GM18861 (cell line): ENCODE results near the gene CD302.
"Not testable (repeated sequence)": the region's sequence is repeated elsewhere in the genome, so short reads cannot be mapped to it uniquely, and the experiment has no call there.

ENCODE experiments used
- ATAC-seq: cut with Tn5 transposase; IDR thresholded peaks from one replicate; pipeline ENCODE4 v1.9.1; 2021; ENCODE audit not compliant: unreplicated experiment

Gene CD302

GRCh38 chr2:159755014-159755413 is 43.0 kb downstream of the CD302 start:
- no peak for ATAC-seq

GRCh38 chr2:159753797-159754196 is 44.2 kb downstream of the CD302 start:
- no peak for ATAC-seq

DNA sequence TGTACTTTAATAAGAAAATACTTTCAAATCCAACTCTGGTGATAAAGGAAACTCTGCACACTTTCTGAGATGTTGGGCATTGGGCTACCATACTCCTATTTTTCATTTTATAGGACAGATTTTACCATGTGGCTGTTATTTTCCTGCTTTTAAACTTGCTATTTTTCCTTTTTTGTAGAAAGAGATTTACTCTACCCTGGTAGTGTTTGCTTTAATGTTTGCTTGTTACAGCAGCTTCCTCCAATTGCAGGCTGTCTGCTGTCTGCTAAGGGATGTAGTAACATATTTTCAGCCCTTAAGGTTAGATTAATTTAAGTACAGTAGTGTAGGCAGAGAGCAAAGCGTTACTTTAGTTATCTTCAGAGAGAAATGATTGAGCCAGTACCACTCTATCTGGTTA is 47.1 kb downstream of the CD302 start:
- ATAC-seq, result no peak

DNA sequence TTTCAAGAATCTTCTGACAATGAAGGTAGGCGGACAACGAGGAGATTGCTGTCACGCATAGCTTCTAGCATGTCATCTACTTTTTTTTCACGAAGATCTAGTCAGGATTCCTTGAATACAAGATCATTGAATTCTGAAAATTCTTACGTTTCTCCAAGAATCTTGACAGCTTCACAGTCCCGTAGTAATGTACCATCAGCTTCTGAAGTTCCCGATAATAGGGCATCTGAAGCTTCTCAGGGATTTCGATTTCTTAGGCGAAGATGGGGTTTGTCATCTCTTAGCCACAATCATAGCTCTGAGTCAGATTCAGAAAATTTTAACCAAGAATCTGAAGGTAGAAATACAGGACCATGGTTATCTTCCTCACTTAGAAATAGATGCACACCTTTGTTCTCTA is 49.9 kb downstream of the CD302 start:
- no peak for ATAC-seq

- not testable (repeated sequence) for ATAC-seq
Measured at GRCh38 chr2:159745237-159745636, 52.8 kb downstream of the CD302 start.

DNA sequence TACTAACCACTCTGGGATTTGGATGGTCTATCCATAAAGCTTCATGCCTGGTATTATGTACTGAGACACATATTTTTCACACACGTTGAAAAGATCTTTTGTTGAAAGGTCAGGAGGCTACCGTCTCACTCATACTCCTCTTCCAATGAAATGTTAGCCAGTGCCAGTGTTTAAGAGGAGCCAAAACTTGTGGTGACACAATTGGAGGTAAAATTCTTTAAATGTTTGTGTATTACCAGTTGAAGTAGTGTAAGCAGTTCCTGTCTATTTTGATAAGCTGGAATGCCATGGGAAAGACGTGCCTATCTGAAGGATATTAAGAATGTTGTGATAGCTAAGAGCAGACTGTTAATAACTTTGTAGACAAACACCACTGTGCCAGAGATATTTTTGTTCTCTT is 53.6 kb downstream of the CD302 start:
- no peak for ATAC-seq

GRCh38 chr2:159742846-159743245 is 55.2 kb downstream of the CD302 start:
- no peak for ATAC-seq

GRCh38 chr2:159738509-159739390 is 59.3 kb downstream of the CD302 start:
- no peak for ATAC-seq

- ATAC-seq, result no peak
Measured at GRCh38 chr2:159737917-159738296, 60.1 kb downstream of the CD302 start.

DNA sequence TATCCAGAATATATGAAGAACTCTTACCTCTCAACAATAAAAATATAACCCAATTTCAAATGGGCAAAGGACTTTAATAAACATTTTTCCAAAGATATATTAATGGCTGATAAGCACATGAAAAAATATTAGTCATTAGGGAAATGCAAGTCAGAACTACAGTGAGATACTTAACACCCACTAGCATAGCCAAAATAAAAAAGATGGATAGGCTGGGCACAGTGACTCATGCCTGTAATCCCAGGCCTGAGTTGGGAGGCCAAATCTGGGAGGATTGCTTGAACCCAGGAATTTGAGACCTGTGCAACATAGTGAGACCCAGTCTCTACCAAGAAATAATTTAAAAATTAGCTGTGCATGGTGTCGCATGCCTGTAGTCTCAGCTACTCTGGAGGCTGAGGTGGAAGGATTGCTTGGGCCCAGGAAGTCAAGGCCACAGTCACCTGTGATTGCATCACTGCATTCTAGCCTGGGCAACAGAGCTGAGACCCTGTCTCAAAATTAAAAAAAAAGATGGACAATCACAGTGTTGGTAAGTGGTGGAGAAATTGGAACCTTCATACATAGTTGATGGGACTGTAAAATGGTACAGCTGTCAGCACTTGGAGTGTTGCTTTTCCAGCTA is 60.6 kb downstream of the CD302 start:
- no peak for ATAC-seq

GRCh38 chr2:159736048-159736447 is 62.0 kb downstream of the CD302 start:
- ATAC-seq, result no peak

GRCh38 chr2:159735648-159736047 is 62.4 kb downstream of the CD302 start:
- no peak for ATAC-seq

DNA sequence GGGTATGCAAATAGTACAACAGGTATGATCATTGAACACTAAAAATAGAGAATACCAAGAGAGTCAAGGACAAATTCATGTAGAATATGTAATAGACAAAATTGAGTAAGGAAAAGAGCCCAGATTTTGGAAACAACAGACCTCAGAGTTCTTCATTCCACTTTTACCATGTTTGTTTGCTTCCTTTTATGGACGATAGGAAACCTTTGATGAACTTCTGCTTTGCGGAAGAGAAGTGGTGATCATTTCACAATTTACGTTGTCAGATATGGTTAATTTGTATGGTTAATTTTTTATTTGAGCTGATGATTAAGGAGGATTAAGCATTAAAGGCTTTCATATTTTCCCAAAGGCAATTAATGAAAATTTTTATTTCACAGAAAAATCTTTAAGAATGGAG is 69.4 kb downstream of the CD302 start:
- no peak for ATAC-seq

DNA sequence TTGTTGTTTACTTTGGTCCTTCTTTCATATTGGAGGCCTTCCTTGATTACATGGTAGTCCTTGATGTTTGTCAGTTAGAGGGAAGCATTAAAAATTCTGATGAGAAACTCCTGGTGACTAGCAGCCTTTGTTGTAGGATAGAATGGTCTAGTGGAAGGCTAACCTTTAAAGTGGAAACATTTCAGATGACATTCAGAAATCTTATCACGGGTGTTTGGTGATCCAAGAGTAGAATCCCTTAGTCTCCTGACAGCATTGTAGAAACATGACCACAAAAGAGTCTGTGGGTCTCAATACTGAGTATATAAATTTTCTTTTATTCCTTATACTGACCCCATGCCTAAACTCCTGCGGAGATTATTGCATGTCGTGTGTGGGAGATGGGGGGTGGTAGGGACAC is 72.3 kb downstream of the CD302 start:
- no peak for ATAC-seq

DNA sequence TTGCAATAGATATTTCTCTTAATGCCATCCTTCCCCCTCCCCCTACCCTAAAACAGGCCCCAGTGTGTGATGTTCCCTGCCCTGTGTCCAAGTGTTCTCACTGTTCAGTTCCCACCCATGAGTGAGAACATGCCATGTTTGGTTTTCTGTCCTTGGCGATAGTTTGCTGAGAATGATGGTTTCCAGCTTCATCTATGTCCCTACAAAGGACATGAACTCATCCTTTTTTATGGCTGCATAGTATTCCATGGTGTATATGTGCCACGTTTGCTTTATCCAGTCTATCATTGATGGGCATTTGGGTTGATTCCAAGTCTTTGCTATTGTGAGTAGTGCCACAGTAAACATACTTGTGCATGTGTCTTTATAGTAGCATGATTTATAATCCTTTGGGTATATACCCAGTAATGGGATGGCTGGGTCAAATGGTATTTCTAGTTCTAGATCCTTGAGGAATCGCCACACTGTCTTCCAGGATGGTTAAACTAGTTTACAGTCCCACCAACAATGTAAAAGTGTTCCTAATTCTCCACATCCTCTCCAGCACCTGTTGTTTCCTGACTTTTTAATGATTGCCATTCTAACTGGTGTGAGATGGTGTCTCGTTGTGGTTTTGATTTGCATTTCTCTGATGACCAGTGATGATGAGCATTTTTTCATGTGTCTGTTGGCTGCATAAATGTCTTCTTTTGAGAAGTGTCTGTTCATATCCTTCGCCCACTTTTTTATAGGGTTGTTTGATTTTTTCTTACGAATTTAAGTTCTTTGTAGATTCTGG is 73.0 kb downstream of the CD302 start:
- not testable (repeated sequence) for ATAC-seq

- ATAC-seq, result no peak
Measured at GRCh38 chr2:159722580-159722979, 75.4 kb downstream of the CD302 start.

DNA sequence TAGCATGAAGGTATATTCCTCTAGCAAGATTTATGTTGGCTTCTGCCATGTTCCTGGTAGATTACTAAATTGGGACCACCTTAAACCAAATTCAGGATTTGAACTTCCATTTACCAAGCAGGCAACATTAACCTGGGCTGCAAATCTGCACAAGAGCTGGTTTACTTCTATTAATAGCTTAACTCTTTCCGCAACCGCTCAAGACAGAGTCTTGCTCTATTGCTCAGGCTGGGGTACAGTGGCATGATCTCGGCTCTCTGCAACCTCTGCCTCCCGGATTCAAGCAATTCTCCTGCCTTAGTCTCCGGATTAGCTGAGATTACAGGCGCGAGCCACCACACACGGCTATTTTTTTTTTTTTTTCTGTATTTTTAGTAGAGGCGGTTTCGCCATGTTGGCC is 77.3 kb downstream of the CD302 start:
- ATAC-seq, result no peak
